ENCODE data around the gene SRD5A1.

Gene SRD5A1

DNA sequence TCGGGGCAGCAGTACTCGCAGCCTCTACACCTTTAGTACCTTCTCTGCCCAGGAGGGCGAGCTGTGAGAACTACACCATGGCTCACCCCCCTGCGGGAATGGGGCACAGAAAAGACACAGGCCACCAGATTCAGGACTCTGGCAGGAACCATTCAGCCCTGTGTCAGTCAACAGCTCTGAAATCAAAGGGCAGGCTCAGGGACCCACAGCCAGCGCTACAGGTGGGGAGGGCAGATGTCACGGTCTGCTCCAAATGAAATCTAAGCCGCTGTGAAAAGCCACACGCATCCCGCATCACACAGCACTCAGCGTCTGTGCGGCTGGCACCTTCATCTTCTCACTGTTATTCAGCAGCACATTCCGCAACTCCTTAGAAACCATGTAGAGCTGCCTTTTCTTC, 28.3 kb upstream of the SRD5A1 start:
- DNase-seq: no peak

- DNase-seq: no peak
These were observed 26.2 kb upstream of the SRD5A1 start for GRCh38 chr5:6606884-6607558.

GRCh38 chr5:6607559-6607936, 25.7 kb upstream of the SRD5A1 start:
- DNase-seq: no peak

DNA sequence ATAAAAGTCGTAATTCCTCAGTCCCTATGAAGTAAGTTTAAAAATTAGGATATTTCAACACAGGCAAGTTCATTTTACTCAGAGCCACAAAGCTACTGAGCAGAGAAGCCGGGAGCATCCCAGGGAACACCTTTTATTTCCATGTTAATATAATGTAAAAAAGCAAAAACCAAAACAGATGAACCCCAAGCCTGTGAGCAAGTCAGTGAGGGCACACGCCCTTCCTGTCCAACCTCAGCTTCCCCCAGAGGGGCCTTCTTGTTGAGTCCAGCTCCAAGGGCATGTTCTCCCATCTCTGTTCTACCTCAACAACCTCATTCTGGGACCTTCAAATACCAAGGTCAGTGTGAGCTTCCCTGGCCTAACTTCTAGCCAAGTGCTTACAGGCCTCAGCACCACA, 25.2 kb upstream of the SRD5A1 start:
- DNase-seq: no peak

DNA sequence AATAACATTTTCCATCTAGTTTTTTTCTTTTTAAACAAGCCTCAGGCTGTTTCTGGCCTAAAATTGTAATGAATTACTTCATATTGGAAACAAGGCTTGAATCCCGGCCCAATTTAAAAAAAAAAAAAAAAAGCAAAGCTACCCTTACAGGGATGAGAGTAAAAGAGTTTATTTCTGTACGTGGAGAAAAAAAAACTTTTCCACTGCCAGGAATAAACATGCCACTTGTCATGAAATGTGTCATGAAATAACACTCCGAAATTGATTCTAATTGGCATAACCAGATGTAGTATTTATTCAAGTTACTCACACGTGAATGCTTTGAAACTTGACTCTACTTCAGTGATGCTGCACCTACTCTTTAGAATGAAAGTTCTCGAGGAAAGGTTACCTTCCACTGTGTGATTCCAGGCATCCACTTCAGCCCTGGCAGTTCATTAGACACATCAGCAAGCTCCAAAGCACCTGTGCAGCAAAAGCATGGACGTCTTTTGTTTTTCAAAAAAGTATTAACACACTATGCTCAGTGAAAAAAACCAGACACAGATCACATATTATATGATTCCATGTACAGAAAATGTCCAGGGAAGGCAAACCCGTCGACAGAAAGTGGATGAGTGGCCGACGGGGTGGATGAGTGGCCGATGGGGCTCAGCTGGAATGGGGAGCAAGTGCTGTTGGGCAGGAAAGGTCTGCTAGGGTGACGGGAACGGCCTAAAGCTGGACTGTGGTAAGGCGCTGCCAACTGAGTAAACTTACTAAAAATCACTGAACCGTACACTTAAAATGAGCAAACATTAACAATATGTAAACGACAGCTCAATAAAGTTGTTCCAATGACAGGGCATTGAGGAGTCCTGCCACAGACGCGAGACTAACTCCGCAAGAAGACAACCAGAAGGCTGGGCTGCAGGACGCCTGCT, 21.6 kb upstream of the SRD5A1 start:
- no peak for DNase-seq

- no peak for DNase-seq
These were observed 18.0 kb upstream of the SRD5A1 start for GRCh38 chr5:6615034-6615815.

- no peak for DNase-seq
These were observed 16.6 kb upstream of the SRD5A1 start for GRCh38 chr5:6616632-6617031.

DNA sequence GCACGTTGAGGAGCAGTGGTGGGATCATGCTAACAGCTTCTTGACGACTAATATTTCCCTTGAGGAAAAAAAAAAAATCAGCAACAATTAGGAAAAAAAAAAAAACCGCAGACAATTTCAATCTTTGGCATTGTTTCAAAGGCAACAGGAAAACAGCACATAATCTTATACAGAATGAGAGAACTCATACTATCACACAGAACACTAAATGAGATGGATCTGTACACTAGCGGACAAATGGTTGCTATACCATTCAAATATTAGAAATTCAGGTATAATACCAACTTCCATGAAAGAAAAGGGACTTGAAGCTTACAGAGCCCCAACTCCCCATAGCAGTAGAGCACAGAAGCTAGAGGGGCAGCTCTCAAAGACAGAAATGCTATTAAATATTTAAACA, 10.0 kb upstream of the SRD5A1 start:
- no peak for DNase-seq

DNA sequence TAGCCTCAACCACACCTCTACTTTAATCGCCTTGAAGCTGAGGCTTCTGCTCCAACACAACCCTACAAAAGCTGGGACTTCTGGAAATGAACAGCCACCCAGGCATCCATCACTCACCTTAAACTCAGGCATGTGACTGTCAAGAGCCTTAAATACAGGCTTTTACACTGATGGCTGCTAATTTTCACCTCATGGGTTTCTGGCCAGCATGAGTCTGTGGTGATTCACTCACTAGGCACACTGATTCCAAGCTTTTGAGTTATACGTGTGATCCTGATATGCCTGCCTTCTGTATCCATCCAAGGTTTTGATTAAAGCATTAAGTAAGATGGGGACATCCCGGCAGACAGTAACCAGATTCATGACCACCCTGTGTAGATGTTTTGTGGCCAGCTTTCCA, 9.3 kb upstream of the SRD5A1 start:
- no peak for DNase-seq

DNA sequence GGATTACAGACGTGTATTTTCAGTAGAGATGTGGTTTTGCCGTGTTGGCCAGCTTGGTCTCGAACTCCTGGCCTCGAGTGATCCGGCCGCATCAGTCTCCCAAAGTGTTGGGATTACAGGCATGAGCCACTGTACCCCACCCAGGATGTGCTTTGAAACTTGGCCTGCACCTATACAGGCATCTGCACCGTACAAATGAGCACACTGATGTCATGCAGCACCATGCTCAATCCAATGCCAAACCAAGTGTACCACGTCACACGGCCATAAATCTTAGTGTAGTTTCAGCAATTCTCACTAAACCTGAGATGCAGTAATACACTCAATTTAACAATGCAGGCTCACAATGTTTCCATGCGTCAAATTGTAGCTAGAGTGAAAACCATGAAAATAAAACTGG, 6.7 kb upstream of the SRD5A1 start:
- DNase-seq: no peak

GRCh38 chr5:6631441-6631840, 1.8 kb upstream of the SRD5A1 start:
- DNase-seq: no peak

- DNase-seq: no peak
These were observed 834 bp upstream of the SRD5A1 start for GRCh38 chr5:6632324-6632887.

DNA sequence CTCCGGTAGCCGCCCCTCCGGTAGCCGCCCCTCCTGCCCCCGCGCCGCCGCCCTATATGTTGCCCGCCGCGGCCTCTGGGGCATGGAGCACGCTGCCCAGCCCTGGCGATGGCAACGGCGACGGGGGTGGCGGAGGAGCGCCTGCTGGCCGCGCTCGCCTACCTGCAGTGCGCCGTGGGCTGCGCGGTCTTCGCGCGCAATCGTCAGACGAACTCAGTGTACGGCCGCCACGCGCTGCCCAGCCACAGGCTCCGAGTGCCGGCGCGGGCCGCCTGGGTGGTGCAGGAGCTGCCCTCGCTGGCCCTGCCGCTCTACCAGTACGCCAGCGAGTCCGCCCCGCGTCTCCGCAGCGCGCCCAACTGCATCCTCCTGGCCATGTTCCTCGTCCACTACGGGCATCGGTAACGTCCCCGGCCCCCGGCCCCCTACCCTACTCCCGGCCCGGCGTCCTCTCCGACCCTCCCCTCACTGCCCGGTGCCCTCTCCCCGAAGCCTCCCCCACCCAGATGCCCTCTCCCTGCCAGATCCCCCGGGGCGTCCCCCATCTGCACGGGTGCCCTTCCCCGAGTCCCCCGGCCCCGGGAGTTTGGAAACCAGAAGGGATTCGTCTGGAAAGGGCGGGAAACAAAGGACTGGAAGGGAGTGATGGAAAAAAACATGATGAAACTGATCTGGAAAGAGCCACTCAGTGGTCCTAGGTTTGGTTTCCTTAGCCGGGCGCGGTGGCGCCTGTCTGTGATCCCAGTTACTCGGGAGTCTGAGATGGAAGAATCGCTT, 417 bp downstream of the SRD5A1 start:
- peak; percentile 48 for DNase-seq

DNA sequence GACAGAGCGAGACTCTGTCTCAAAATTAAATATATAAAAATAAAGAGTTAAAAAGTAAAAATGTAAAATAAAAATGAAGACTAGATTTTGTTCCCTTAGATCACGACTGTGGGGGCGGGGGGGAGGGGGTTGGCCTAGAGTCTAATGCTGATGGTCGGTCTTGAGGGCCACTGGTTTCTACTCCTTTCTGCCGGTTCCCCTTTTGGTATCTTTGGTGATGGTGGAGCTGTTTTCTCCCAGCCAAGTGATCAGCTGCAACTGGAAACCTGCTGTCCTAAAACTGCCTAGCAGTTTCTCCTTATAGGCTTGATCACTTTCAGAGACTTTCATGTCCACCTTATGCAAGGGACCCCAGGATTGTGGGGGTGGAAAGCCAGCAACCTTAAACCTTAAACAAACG, 1.1 kb downstream of the SRD5A1 start:
- no peak for DNase-seq

DNA sequence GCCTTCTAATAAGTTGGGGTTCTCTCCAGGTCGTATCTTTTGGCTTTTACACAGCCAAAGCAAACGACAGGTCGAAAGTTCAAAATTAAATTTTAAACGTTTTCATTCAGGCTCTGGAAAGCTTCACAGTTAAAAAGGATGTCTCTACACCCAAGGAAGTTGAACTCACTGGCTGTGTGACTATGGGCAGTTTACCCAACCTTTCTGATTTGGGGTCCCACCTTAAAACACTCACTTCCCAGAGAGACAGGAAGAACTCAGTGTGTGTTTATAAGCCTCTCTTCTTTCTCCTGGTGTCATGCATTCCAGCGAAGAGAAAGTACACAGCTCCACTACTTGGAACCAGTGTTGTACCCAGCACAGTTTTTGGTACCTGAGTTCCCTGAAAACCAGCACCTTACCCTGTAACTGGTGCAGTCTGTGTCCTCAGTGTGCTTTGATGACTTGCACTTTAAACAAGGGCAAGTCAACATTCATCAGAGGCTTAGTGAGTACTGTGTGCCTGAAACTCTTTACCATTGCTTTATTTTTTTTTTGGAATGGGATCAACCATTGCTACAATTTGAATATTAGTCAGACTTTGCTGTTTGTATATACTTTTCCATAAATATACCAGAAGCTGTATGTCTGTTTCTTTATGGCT, 1.7 kb downstream of the SRD5A1 start:
- no peak for DNase-seq

GRCh38 chr5:6636293-6636692, 3.1 kb downstream of the SRD5A1 start:
- DNase-seq: no peak

- no peak for DNase-seq
These were observed 3.8 kb downstream of the SRD5A1 start for GRCh38 chr5:6637022-6637421.

- DNase-seq: no peak
These were observed 4.3 kb downstream of the SRD5A1 start for GRCh38 chr5:6637590-6637989.

DNA sequence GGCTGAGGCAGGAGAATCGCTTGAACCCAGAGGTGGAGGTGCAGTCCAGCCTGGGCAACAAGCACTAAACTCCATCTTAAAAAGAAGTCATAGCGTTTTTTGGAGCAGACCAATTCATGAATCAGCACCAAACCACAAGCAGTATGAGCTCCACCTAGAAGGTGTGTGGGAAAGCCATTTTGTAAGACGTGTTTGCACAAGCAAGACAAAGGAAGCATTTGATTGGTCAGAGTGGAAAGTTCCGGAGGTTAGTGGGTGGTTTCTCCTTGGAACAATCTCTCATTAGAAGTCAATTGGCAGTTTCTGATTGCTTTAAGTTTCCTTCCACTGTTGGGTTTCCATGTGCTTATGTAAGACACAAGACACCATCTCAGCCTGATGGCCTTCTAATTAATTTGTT, 5.0 kb downstream of the SRD5A1 start:
- DNase-seq: no peak

GRCh38 chr5:6642655-6643054, 9.4 kb downstream of the SRD5A1 start:
- no peak for DNase-seq

- no peak for DNase-seq
These were observed 11.6 kb downstream of the SRD5A1 start for GRCh38 chr5:6644794-6645241.

All from stimulated activated CD8-positive, alpha-beta memory T cell treated with anti-CD3 and anti-CD28 coated beads, Interleukin-4, amount 100 ng/mL, for 48 hours (primary cell).